Measurements from ENCODE around the gene CFAP221. TPM values are rescaled to one million over a fixed set of nuclear protein-coding genes. Genes with fewer than 3 reads are reported as not detected.

CFAP221 gene
- total and polyA plus RNA-seq, 2 donors (not counting 3 experiments of a cell fraction or from before 2014, with no cell fraction given): 0.06 TPM; not detected in 1

- H3K9ac ChIP-seq (replicated peaks; ENCODE audit: extremely low read depth, insufficient read depth, low read length): no peak overlapping the region
- dilution Hi-C loops (cut with MboI; ENCODE audit: extremely low pct_ligation_motif_present, low sequenced_read_pairs) (no loop called here), intact Hi-C loops (cut with micrococcal nuclease) (no loop called here)
- H4K20me1 ChIP-seq (replicated peaks; ENCODE audit: control insufficient read depth, extremely low read depth, insufficient read depth, low read length): no peaks in the 10 kb centered on the region
- no peak overlapping the region for H2AFZ ChIP-seq (ENCODE audit: low read depth, low read length)
- no peak overlapping the region for H3K4me3 ChIP-seq (replicated peaks in 1 of 3; ENCODE audit: insufficient read depth in 1 of 3, low read depth in 1 of 3, low read length in 3 of 3)
- no peaks in the 10 kb centered on the region for H3K4me1 ChIP-seq (ENCODE audit: control insufficient read depth, extremely low read depth, insufficient read depth, low read length)
- H3K27ac ChIP-seq (ENCODE audit: insufficient read depth, low read depth, low read length): no peak overlapping the region
- FAIRE-seq: no peak
- no peak for TF ChIP-seq POLR2A (IDR thresholded peaks at IDR 0.05; ENCODE audit: low read depth, low read length)
- no peak for TF ChIP-seq CTCF (IDR thresholded peaks at IDR 0.05; ENCODE audit: extremely low read depth in 1 of 2, insufficient read depth in 1 of 2, low read depth in 1 of 2, low read length in 2 of 2)
- TF ChIP-seq POLR2AphosphoS5 (IDR thresholded peaks at IDR 0.05; ENCODE audit: insufficient read depth, low read depth, low read length): no peak
- no peak for TF ChIP-seq EZH2 (IDR thresholded peaks at IDR 0.05; ENCODE audit: borderline replicate concordance, low read depth, low read length, severe bottlenecking)
- no peak for TF ChIP-seq FOS (IDR thresholded peaks at IDR 0.05; ENCODE audit: borderline replicate concordance, insufficient read depth, low read length)
- TF ChIP-seq JUN (IDR thresholded peaks at IDR 0.05; ENCODE audit: borderline replicate concordance, insufficient read depth, insufficient read length, low read depth): no peak
- TF ChIP-seq MAX (IDR thresholded peaks at IDR 0.05; ENCODE audit: insufficient read depth, insufficient read length): no peak
- no peak for TF ChIP-seq MYC (IDR thresholded peaks at IDR 0.05; ENCODE audit: low read depth, low read length)
- no peak for TF ChIP-seq GATA2 (IDR thresholded peaks at IDR 0.05; ENCODE audit: insufficient read depth, insufficient read length, low read depth, low read length)
- no peaks in the 10 kb centered on the region for H3K9me1 ChIP-seq (replicated peaks; ENCODE audit: control insufficient read depth, extremely low read depth, insufficient read depth, low read length)
- BruUV-seq (replicated peaks): no TSS peak
- DNase-seq (ENCODE audit: low read depth, low spot score): no peak
- ChIA-PET CTCF (interaction anchor here (1.4 kb wide), 1 partner anchor 8 kb away, joined by 5 read pairs; no protein-coding TSS in a partner anchor), POLR2A (no interaction called here)
- no peaks in the 10 kb centered on the region for H3K36me3 ChIP-seq (ENCODE audit: control insufficient read depth in 2 of 2, extremely low read depth in 1 of 2, insufficient read depth in 2 of 2, low read length in 2 of 2)
- H3K9me3 ChIP-seq (replicated peaks; ENCODE audit: control insufficient read depth, insufficient read depth, low read length): no peaks in the 10 kb centered on the region
- peaks cover 37 to 57% of the 10 kb centered on the region in 2 experiments for H3K27me3 ChIP-seq (ENCODE audit: control insufficient read depth in 2 of 2, insufficient read depth in 2 of 2, low read length in 2 of 2)
- H3K4me2 ChIP-seq (ENCODE audit: insufficient read depth, low read length): no peak overlapping the region
- H3K79me2 ChIP-seq (ENCODE audit: control insufficient read depth, insufficient read depth, low read length): no peaks in the 10 kb centered on the region
Observed at GRCh38 chr2:119525614-119526013, 18.6 kb upstream of the CFAP221 start.

Data from endothelial cell of umbilical vein (primary cell).